GM21390 (cell line): Measurements from ENCODE around the gene ARGLU1.

Source experiments
- ATAC-seq: cut with Tn5 transposase; IDR thresholded peaks from one replicate; pipeline ENCODE4 v1.9.1; 2021; ENCODE audit not compliant: unreplicated experiment

The ARGLU1 gene

GRCh38 chr13:106526738-106527444 is 41.0 kb downstream of the ARGLU1 start:
- ATAC-seq = no peak

GRCh38 chr13:106525865-106526264 is 42.1 kb downstream of the ARGLU1 start:
- ATAC-seq = no peak

GRCh38 chr13:106524108-106524507 is 43.8 kb downstream of the ARGLU1 start:
- no peak for ATAC-seq

DNA sequence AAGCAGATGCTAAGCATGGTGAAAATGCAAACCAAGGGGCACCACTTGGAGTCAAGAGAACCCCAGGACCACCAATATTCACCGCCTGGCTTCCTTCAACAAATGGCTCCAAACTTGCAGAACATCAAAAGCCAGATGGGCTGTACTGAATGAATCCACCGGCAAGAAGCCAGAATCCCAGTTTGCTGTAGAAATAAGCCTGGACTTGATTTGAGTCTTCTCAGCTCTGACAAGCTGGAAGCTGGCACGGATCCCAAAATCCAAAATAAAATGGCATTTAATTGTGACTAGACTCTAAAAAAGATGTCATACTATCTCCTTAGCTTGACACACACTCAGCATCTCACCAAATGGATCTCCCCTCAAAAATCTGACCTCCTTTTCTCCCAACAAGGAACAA is 44.4 kb downstream of the ARGLU1 start:
- ATAC-seq = no peak

DNA sequence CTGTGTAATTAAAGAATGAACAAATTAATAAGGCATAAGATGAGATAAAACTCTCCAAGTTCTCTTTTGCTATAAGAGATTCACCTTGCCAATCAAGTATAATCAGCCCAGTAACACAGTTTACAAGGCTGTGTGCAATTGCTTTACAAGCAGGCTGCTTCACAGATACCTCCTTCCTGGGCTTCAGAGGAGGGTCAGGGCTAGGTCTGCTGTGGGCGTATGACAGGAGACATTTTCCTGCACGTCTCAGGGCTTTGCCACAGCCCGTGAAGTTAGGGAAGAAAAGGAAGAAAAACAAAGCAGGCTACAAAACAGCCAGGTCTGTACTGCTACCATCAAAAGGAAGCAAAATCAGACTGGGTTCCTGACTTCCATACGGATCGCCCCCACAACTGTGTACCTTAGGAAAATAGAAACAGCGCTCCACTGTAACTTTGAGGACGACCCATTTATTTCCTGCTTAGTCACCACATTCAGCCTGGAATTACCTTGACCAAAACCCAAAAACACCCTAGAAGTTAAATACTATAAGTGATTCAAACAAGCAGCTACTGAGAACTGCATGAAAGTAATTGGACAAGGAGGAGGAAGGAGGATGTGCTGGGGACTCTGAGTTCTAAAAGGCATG is 44.9 kb downstream of the ARGLU1 start:
- no peak for ATAC-seq

DNA sequence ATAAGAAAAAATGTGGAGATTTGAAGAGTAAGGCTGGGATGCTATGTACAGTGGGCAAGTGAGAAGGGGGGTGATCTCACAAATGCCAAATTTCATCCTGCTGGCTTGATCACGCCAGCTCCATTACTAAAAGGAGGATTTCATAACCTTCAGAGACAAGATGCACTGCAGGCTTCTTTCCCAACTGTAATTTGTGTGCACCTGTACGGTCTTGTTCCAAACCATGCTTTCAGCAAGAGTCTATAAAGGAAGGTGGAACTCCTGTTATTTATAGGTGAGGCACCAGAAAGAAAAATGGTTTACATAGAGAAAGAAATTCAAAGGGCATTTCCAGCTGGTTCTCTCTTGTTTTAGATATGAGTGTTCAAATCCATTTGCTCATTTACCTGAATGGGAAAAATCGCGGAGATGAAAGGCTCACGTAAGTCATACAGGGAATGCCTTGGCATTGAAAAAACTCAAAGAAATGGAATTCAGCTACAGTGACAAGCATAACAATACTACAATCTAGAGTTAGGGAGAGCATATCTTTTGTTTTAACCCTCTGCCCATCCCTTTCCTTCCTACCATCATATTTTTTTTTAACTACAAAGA is 45.7 kb downstream of the ARGLU1 start:
- ATAC-seq = no peak

- no peak for ATAC-seq
These were observed 46.7 kb downstream of the ARGLU1 start for GRCh38 chr13:106521095-106521799.

DNA sequence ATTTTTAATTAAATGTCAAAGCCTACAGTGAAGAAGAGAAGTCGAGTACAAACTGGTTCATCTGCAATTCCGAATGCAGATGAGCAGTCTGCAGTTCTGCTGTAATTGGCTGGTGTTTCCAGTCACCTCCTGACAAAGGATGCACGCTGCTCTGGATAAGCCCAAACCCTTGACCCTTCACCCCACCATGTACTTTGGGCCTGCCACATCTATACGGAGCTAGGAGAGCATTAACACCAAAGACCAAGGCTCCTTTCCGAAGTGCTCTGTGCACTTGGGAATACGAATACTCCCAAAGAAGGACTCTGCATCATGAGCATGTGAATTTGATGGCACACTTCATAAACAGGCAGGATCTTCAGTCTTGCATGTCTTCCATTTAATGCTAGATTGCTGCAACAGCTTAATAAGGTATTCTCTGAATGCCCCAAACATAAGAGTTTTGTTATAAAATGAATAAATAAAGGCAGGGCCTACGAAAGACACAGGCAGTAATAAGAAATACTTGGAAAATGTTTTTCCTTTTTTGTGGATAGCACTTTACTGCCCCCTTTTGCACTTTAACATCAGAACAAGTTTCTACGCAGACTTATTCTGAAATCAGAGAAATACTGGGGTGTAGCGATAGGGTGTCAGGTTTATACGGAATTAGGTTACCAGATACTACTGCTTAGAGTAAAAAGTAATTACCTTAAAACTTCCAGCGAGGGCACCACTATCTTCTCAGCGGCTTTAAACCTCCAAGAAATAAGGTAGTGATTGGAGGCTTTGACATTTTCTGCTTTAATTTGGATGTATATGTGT is 47.5 kb downstream of the ARGLU1 start:
- no peak for ATAC-seq

DNA sequence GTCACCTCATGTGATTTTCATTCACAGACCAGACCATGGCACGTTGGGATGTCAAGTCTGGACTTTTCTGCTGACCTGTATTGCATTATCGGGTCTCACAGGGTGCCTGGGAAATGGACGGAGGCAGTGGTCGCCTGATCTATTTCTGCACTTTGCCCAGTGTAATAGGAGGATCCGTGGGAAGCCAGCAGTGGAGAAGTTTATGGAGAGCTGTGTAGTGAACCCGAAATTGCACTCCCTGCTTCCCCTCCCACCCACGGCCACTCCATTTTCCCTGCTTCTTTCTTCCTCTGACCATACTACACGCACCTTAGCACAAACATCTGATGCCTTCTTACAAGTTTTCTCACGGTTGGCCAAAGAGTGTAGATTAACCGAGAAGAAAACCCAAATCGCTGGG is 49.4 kb downstream of the ARGLU1 start:
- ATAC-seq = no peak

DNA sequence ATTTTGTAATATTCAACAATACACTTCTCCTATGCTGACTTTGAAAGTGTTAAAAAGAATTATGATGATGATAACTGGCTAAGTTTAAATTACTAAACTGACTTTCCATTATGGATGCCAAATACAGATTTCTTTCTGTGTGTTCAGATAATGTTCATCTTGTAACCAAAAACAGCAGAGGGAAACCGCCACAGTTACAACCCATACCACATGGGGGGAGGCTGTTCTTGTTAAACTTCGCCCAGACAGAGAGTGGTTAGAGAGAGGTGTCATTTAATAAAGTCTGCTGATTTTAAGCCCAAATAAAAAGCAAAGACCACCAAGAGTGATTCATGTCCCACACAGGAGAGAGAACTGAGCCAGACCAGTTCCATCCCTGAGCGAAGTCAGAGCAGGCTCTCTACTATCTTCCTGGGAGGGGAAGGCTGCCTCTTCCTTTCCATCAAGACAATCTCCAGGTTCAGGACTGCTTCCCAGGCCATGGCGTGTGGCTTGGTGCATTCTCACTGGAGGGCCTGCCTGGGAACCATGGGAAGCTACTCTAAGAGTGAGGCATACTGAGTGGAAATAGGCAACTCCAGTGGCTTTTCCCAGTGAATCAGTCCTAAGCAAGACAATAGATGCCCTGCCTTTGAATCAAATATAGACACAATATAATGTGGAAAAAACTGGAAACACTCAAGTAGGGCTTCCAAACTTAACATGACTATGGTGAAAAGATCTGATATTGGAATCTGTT is 50.7 kb downstream of the ARGLU1 start:
- no peak for ATAC-seq

DNA sequence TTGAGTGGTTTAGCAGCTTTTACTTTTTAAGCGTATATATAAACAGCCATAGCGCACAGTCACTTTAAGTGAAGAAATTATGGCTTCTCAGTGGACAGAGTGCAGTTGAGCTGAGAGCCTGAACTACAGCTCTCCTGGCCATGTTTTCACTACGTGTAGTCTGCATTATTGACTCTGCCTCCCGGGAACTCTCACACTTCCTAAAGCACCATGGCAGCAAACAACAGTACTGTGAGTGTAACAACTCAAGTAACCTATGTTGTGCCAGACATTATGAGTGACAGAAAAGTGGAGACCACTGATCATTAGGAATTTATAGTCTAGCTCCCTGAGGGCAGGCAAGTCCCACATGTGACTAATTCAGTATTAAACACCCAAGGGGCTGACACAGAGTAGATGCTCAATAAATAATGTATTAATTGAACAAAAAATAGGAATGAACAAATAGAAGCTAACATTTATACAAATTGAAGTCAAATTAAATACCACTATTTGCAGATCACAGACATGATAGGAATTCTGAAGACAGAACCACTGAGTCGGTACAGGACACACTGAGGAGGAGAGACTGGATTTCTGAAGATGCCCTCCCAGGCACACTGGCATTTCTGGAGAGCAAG is 52.2 kb downstream of the ARGLU1 start:
- no peak for ATAC-seq

DNA sequence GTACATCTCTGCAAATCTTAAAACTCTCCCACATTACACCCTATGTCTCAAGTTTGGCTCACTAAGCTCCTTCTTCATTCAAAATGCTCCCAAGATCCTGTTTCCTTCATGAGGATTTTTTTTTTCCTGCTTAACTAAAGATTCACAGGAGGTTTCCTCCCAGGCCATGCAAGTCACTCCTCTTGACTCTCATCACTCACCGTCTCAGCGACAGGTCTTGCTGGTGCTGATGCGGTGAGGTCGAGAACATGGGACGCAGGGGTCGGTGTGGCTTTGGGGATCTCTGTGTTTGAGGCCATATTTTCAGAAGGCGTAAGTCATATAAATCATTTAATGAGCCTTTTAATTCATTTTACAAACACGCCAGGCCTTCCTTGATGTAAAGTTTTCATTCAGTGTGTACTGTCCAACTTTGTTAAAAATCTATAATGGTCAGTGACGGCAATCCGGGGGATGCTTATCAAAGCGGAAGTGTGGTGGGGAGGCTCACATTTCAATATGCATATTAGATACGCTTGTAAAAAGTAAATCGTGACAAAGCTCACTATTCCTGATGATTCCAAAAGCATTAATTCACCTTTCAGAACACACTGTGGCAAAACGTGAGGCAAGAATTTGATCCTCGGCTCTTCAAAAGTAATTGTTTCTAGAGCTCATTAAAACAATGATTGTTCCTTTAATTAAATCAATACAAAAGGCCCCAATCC is 52.9 kb downstream of the ARGLU1 start:
- ATAC-seq = no peak

DNA sequence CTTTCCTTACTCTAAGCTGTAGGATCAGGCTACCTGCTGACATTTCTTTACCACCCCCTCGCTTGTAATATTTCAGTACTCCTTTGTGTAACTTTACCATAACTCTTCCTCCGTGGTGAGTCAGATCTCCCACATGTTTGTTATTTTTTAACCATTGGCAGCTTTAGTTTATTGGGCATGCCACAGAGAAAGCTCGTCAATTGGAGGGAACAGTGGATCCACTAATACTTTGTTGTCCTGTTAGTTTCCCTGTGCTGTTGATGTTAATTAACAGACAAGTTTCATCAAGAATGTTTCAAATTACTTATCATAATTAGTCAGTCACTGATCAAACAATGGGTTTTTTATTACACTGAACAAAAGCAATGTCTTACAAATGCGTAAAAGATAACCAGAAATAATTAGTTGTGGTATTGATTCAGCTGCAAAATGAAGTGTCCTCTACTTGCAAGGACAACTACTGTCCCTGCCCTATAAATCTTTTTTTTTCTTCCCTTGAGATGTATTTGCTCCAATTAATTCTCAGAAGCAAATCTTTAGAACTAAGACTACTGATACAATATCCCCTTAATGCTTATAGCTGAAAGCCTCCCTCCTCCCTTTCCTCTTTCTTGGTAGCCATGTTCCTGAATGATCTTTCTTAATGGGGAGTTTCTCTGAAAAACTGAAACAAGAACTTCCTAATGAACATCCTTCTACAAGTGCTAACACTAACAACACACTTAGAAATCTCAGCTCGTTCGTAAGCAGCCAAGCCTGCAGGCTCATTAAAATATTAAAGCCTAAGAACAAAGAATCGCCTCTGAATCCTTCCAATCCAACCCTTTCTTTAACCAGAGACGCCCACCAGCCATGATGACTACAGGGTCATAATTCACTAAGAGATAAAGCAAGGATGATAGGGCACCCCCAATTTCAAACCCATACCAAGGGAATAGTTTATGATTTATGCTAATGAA is 54.6 kb downstream of the ARGLU1 start:
- no peak for ATAC-seq

DNA sequence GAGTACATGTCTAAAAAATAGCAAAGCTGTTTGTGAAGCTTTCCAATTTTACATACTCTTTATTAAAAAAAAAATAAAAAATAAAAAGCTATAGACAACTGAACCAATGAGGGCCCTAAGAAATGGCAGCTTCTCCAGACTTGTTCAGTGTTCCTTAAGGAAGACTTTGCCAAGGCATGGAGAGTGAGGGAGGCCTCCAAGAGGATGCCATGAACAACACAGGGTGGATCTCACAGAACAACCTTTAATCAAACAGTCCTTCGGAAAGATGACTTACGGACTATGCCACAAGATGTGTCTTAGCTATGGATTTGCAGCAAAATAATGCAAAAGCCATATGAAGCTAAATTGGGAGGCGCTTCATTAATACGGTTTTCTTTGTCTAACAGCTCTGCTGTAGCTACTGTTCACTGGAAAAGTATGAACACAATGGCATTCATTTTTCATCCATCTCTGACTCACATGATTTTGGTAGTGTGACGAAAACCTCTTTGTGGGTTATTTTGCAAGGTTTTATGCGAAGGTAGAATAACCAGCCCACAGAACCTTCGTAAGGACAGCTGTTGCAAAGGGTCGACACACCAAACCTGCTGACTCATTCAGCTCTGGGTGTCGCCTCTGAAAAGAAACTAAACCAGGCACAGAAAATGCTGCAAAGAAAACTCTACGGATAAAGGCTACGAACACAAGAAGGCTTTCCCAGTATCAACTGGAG is 60.2 kb downstream of the ARGLU1 start:
- no peak for ATAC-seq

- no peak for ATAC-seq
These were observed 61.7 kb downstream of the ARGLU1 start for GRCh38 chr13:106506286-106506685.

DNA sequence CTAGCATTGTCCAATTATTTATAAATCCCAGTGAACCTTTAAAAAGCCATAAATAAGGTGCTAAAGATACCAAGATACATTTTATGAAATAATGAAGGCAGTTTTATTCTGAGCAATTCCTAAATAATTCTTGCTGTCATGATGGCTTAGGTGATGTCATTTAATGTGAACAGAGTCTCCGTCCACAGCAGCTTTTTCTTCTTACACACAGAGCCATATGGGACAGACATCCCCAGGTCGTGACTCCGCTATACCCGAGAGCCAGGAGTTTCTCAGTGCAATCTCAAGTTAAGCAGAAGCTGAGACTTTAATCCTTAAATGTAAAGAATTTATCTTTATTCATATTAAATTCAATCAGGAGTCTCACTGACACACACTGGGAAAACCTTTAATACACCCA is 62.2 kb downstream of the ARGLU1 start:
- no peak for ATAC-seq

- no peak for ATAC-seq
These were observed 62.6 kb downstream of the ARGLU1 start for GRCh38 chr13:106505295-106505694.
